HUDEP-2 (cell line): Measurements from ENCODE around the gene ICAM2.
"Not testable (repeated sequence)": the region's sequence is repeated elsewhere in the genome, so short reads cannot be mapped to it uniquely, and the experiment has no call there.

Experiments
- DNase-seq, 76 experiments: peaks; one replicate each; lab custom pipeline; 2025; ENCODE audit not compliant: unreplicated experiment in 76 of 76; lab: John Stamatoyannopoulos, UW

ICAM2 gene

GRCh38 chr17:64015447-64015846 is 5.0 kb downstream of the ICAM2 start:
- DNase-seq: no peak

- DNase-seq: no peak
Observed at GRCh38 chr17:64009571-64010402, 10.6 kb downstream of the ICAM2 start.

DNA sequence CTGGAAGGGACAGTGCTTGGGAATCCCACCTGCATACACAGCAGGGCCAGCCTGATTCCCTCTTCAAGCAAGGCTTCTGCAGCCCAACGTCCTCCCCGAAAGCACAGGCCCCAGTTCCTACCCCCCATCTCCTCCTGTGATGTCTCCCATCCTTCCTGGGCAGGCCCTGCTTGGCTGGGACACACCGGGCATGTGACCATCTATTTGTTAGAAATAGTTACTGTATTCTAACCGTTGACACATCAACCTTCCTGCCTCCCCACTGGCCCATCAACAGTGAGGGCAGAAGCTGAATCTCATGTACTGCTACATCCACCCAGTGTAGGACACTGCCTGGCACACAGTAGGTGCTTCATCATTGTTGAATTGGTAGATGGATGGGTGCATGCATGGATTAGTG is 11.6 kb downstream of the ICAM2 start:
- DNase-seq: no peak

- DNase-seq: no peak
Observed at GRCh38 chr17:64008346-64008745, 12.1 kb downstream of the ICAM2 start.

GRCh38 chr17:64007838-64008282 is 12.6 kb downstream of the ICAM2 start:
- DNase-seq: no peak

DNA sequence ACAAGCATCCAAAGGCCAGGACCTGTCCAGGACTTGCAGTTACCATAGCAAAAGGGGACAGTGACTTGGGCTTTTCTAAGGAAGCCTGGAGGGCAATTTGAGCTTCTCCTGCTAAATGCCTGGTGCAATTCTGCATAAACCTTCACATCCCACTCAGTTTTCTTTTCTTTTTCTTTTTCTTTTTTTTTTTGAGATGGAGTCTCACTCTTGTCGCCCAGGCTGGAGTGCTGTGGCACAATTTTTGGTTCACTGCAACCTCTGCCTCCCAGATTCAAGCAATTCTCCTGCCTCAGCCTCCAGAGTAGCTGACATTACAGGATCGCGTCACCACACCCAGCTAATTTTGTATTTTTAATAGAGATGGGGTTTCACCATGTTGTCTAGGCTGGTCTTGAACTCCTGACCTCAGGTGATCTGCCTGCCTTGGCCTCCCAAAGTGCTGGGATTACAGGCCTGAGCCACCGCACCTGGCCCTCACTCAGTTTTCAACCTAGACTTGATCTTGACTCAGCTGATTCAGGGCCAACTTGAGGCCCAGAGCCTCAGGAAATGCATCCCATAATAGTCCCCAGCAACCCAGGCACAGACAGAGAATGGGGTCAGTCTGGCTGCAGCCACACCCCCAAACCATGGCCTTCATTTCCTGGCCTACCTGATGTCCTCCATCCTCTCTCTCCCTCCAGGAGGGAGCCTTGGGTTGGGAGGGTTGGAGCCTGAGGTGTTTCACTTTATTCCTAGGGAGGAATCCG is 13.2 kb downstream of the ICAM2 start:
- not testable (repeated sequence) for DNase-seq

DNA sequence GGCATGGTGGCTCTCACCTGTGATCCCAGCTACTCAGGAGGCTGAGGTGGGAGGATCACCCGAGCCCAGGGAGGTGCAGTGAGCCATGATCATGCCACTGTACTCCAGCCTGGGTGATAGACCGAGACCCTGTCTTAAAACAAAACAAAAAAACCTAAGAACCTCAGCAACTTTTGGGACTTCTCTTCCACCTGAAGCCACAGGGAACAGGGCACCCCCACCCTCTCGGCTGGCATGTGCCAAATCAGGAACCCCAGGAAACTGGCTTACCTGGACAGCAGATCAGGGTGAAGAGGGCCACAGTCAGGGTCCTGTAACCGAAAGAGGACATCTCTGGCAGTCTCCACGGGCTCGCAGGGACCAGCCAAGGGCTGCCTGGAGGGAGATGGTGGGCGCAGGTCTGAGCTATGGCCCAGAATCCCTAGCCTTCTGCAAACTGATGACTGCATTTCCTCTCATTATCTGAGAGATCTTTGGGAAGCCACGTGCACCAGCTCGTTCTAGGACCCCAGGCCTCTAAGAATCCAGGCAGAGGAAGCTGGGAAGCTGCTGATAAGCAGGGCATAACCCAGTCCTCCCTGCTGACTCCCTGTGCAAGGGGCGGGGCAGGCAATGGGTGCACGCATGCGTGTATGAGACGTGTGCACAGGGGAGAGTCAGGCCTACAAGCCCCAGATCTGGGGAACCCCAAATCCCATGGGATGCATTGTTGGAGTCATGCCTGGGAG is 13.9 kb downstream of the ICAM2 start:
- DNase-seq: peak in 72 of 76 experiments; percentile 42 to 89 (median 74)

DNA sequence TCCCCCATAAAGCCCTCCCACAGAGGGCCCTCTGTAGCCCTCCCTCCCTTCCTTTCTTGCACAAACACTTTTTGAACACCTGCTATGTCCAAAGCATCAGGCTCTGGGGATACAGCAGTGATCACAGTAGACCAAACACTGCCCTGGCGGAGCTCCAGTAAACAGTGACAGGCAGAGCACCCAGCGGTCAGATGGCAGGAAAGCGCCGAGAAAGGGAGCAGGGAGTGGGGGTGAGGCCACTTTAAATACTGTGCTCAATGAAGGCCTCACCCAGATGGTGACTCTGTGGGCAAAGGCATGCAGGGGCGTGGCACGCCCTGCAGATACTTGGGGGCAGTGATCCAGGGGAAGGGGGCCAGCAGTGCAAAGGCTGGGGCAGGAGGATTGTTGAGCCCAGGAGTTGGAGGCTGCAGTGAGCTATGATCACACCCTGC is 14.7 kb downstream of the ICAM2 start:
- DNase-seq: peak in 72 of 76 experiments; percentile 31 to 88 (median 75)

- no peak for DNase-seq
Observed at GRCh38 chr17:64004903-64005733, 15.3 kb downstream of the ICAM2 start.

DNA sequence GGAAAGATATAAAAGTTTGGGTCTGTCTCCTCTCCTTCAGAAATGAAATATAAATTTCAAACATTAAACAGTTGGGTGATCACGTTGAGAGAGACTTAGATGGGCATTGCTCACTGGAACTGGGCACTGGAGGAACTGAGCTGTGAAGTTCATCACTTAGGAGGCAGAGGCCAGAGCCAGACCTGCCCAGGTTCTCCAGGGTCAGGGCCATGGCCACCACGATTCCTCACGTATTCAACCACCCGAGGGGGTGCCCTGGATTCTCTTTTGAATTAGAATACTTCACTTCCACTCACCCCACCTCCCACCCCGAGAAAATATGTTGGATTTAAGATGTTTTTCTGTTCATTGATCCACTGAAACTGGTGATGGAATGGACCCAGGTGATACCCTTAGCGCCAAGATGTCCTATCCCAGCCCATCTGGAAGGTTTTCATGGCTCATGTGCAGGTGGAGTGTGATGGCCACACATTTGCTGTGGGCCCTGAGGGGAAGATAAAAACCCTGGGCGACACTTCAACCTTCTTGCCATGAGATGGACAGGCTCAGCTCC is 16.1 kb downstream of the ICAM2 start:
- DNase-seq: no peak

DNA sequence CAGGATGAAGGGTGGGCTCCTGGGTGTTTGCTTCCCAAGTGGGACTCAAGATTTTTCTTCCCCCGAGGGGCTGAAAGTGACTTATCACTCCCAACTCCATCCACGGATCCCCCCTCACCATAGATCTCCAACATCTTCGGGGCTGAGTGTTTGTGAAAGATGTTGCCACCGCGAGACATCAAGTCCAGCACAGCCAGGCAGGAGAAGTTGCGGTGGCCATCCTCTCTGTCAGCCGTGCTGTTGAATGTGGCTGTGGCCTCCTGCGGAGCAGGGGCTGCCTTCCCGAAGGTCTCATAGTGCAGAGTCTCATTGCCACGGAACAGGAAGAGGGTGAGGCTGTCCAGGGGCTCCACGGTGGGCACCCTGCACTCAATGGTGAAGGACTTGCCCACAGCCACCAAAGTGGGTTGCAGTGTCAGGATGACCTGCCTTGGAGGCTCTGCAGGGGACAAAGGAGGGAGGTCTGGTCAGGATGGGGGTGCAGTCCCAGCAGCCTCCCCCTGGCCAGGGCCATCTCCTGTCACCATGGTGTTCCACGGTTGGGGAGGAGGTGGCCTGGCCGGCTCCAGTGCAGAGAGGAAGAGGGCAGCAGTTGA is 16.8 kb downstream of the ICAM2 start:
- DNase-seq: no peak

- DNase-seq: no peak
Observed at GRCh38 chr17:64002658-64003525, 17.5 kb downstream of the ICAM2 start.

GRCh38 chr17:64001763-64002529 is 18.5 kb downstream of the ICAM2 start:
- no peak for DNase-seq

- DNase-seq: no peak
Observed at GRCh38 chr17:64001091-64001579, 19.3 kb downstream of the ICAM2 start.

DNA sequence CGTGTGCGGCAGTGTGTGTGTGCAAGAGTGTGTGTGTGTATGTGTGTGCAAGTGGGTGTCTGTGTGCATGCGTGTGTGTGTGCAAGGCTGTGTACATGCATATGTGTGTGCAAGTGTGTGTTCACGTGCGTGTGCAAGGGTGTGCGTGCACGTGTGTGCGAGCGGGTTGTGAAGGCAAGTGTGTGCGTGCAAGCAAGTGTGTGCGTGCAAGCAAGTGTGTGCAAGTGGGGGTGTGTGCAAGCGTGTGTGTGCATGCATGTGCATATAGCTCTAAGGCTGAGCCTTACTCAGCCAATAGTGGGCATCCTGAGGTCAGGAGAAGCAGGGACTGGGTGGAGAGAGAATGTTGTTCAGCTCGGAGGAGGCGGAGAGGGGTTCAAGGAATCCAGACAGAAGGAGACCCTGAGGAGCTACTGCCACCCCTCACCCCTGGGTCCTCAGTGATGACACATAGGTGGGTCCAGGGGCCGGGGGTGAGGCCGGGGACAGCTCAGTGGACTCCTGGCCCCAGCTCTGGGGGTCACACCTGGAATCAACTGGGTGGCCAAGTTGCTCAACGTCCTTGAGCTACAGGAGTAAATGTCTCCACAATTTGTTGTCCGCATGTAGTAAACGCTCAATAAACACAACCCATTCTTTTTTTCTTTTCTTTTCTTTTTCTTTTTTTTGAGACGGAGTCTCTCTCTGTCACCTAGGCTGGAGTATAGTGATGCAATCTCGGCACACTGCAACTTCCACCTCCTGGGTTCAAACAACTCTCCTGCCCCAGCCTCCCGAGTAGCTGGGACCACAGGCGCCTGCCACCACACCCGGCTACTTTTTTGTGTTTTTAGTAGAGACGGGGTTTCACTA is 20.5 kb downstream of the ICAM2 start:
- DNase-seq: no peak

DNA sequence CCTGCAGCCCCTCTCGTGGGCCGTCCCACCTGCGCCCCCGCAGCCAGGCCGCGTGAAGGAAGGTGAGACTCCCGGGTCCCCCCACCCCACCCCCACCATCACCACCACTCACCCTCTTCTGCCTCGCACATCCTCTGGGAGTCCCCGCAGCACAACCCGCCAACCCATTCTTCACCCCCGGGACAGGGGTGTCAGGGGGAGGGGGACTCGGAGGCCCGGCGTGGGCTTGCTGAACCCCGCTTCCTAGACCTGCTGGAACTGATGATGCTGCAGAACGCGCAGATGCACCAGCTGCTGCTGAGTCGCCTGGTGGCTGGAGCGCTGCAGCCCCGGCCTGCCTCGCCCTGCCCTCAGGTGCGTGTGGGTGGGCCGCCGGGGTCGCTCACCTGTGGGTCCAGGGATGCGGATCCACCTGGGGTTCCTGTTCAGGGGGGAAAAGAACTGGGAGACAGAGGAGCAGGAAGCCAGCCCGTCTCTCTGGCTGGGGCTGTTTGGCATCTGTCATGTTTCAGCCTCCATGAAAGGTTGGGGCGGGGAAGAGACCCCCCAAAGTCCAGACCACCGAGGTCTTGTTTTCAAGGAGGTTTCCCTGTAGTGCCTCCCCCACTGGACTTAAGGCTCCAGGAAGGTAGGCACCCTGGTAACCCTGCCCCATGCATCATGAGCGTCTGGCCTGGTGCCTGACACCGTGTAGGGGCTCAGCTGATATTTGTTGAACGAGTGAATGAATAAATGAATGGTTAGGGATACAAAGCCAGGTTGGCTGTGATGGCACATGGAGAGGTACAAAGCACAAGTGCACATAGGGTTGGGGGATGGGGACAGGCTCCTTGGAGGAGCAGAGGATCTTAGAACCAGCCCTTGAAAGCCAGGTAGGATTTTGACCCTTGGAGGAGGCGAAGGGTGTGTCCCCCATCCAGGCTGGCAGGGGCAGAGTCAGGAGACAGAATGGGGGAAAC is 21.4 kb downstream of the ICAM2 start:
- no peak for DNase-seq
